ENCODE data around the gene TUBB3.

Gene TUBB3

DNA sequence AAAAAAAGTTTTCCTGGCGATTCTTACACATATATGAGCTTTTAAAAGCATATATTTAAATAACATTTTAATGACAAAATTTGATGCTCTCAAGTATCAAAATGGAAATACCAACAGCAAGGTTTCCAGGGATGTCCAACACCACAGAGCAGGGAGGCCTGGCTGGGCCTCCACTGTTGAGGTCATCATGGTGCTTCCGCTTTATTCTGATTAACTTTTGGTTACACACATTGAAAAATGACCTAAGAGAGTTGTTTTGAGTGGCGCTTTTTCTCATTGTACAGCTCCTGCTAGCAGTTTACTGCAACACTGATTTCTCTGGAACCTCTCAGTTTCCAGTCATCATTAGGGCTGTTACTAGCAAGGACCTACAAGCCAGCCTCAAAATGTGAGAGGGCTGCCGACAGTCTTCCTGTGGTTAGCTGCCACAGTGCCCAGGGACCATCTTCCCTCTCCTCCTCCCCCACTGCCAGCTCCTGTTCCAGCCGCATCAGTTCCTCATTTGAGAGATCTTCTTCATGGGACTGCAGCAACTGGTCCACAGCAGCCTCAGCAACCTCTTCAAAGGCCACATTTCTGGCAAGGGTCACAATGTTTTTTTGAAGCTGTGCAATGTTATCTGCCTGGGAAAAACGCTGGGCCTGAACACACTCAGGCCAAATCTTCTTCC is 46.7 kb downstream of the TUBB3 start:
- no peak for DNase-seq

- DNase-seq = no peak
Measured at GRCh38 chr16:89971495-89972243, 48.5 kb downstream of the TUBB3 start.

GRCh38 chr16:89972244-89973234 is 49.4 kb downstream of the TUBB3 start:
- peak; percentile 83 for DNase-seq

DNA sequence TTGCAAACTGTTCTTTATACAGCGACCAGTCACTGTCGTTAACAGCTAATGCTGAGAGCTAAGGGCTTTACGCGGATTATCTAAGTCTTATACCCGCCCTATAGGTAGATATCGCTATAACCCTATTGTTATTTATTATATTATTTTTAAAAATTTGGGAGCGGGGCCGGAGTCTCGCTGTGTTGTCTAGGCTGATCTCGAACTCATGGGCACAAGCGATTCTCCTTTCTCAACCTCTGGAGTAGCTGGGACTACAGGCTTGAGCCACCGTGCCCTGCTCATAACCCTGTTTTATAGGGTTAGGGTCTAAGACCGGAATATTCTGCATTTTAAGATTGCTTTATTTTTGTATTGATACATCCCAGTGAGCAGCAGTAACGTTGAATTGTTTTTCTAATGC is 50.1 kb downstream of the TUBB3 start:
- no peak for DNase-seq

GRCh38 chr16:89973654-89974335 is 50.7 kb downstream of the TUBB3 start:
- no peak for DNase-seq

- no peak for DNase-seq
Measured at GRCh38 chr16:89974870-89975269, 51.7 kb downstream of the TUBB3 start.

GRCh38 chr16:89981414-89981813 is 58.3 kb downstream of the TUBB3 start:
- no peak for DNase-seq

- DNase-seq = no peak
Measured at GRCh38 chr16:89982318-89982717, 59.2 kb downstream of the TUBB3 start.

GRCh38 chr16:89983536-89983935 is 60.4 kb downstream of the TUBB3 start:
- no peak for DNase-seq

GRCh38 chr16:89984216-89984615 is 61.1 kb downstream of the TUBB3 start:
- no peak for DNase-seq

GRCh38 chr16:89985219-89985618 is 62.1 kb downstream of the TUBB3 start:
- no peak for DNase-seq
